ENCODE results near the gene VPS72.
A peak's percentile ranks its signal among the peaks of the same experiment; 100 is the strongest.
"Not testable (repeated sequence)": the region's sequence is repeated elsewhere in the genome, so short reads cannot be mapped to it uniquely, and the experiment has no call there.

VPS72 gene

GRCh38 chr1:151189637-151190445 is at the start of gene VPS72:
VPS72 (minus strand) TSS chr1:151190197; CDS start chr1:151190121, 76 bp downstream.
- peak; percentile 69 to 76 for DNase-seq (ENCODE audit: low read depth in 2 of 2)

GRCh38 chr1:151238467-151238739 is 48.4 kb upstream of the VPS72 start:
- DNase-seq (ENCODE audit: low read depth in 2 of 2), result no peak

- DNase-seq (ENCODE audit: low read depth in 2 of 2), result no peak
Observed at GRCh38 chr1:151237678-151238466, 47.9 kb upstream of the VPS72 start.

- DNase-seq (ENCODE audit: low read depth in 2 of 2), result no peak
Observed at GRCh38 chr1:151235235-151235634, 45.2 kb upstream of the VPS72 start.

- no peak for DNase-seq (ENCODE audit: low read depth in 2 of 2)
Observed at GRCh38 chr1:151222130-151222529, 32.1 kb upstream of the VPS72 start.

GRCh38 chr1:151221616-151222015 is 31.6 kb upstream of the VPS72 start:
- DNase-seq (ENCODE audit: low read depth in 2 of 2), result no peak

- no peak for DNase-seq (ENCODE audit: low read depth in 2 of 2)
Observed at GRCh38 chr1:151213560-151213959, 23.6 kb upstream of the VPS72 start.

GRCh38 chr1:151211972-151212705 is 22.1 kb upstream of the VPS72 start:
- no peak for DNase-seq (ENCODE audit: low read depth in 2 of 2)

GRCh38 chr1:151210830-151211229 is 20.8 kb upstream of the VPS72 start:
- DNase-seq (ENCODE audit: low read depth in 2 of 2), result no peak

GRCh38 chr1:151205381-151205965 is 15.5 kb upstream of the VPS72 start:
- not testable (repeated sequence) for DNase-seq (ENCODE audit: low read depth in 2 of 2)

- DNase-seq (ENCODE audit: low read depth in 2 of 2), result no peak
Observed at GRCh38 chr1:151199873-151200581, 10.0 kb upstream of the VPS72 start.

- DNase-seq (ENCODE audit: low read depth in 2 of 2), result peak; percentile 95 to 97
Observed at GRCh38 chr1:151198254-151199127, 8.5 kb upstream of the VPS72 start, which contains the start of gene PIP5K1A. PIP5K1A (plus strand) TSS chr1:151198552; CDS start chr1:151198997, 445 bp downstream.

- DNase-seq (ENCODE audit: low read depth in 2 of 2), result no peak
Observed at GRCh38 chr1:151197863-151198253, 7.9 kb upstream of the VPS72 start.

- peak in 1 of 2 donors; percentile 24 for DNase-seq (ENCODE audit: low read depth in 2 of 2)
Observed at GRCh38 chr1:151196292-151196800, 6.3 kb upstream of the VPS72 start.

- not testable (repeated sequence) for DNase-seq (ENCODE audit: low read depth in 2 of 2)
Observed at GRCh38 chr1:151194894-151195594, 5.0 kb upstream of the VPS72 start.

GRCh38 chr1:151193856-151194255 is 3.9 kb upstream of the VPS72 start:
- DNase-seq (ENCODE audit: low read depth in 2 of 2), result no peak

GRCh38 chr1:151193304-151193703 is 3.3 kb upstream of the VPS72 start:
- no peak for DNase-seq (ENCODE audit: low read depth in 2 of 2)

GRCh38 chr1:151192047-151192446 is 2.0 kb upstream of the VPS72 start:
- DNase-seq (ENCODE audit: low read depth in 2 of 2), result no peak

- DNase-seq (ENCODE audit: low read depth in 2 of 2), result not testable (repeated sequence)
Observed at GRCh38 chr1:151188667-151189066, 1.3 kb downstream of the VPS72 start.

Data from stimulated activated CD8-positive, alpha-beta memory T cell treated with anti-CD3 and anti-CD28 coated beads, Interleukin-15, amount 100 ng/mL, for 4 hours (primary cell).